ENCODE measurements around the gene TALDO1. TPM values are rescaled to one million over a fixed set of nuclear protein-coding genes. Genes with fewer than 3 reads are reported as not detected.

The TALDO1 gene
- total and polyA plus RNA-seq, 2 donors (not counting 3 experiments of a cell fraction or from before 2014, with no cell fraction given): 211 to 294 TPM

DNA sequence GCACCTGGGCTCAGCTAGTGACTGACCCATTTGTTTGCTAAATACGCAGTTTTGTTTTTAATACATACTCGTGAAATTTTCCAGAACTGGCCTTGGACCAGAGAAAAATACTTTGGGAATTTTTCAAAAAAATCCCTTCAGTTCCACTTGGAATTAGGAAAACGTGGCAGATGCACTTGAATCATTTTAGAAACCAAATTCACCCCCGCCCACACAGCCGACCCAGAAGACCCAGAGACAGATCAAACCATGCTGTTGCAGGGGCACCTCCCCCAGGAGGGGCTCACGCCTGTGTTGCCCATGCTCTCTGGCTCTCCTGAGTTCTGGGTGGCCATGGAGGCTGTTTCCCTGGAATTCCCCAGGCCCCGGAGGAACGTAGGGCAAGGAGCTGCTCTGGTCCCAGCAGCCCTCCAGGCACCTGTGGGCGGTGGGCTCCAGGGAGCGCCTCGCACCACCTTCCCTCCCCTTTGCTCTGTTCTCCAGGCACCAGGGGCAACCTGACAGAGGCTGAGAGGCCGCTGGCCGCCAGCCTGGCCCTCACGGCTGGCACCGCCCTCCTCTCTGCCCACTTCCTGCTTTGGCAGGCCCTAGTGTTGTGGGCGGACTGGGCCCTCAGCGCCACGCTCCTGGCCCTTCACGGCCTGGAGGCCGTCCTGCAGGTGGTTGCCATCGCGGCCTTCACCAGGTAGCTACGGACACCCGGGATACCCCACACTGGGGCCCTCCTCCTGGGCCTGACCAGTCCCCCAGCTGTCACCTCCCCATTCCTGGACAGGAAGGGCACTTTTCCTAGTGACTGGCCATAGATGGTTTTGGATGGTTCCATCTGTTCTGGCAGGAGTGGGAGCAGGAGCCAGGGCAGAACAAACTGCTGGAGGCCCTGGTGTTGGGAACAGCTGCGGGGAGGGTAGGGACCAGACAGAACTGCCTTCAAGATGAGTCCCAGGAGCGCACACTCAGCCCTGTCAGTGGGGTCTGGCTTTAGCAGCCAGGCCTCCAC, 44.5 kb upstream of the TALDO1 start:
- no peak overlapping the region for H3K27ac ChIP-seq (ENCODE audit: insufficient read depth, low read depth, low read length)
- H3K36me3 ChIP-seq (ENCODE audit: control insufficient read depth in 2 of 2, extremely low read depth in 1 of 2, insufficient read depth in 2 of 2, low read length in 2 of 2): no peaks in the 10 kb centered on the region
- dilution Hi-C loops (cut with MboI; ENCODE audit: extremely low pct_ligation_motif_present, low sequenced_read_pairs): no loop called here
- DNase-seq (ENCODE audit: low read depth, low spot score) (no peak), FAIRE-seq (no peak)
- H3K9ac ChIP-seq (replicated peaks; ENCODE audit: extremely low read depth, insufficient read depth, low read length): no peak overlapping the region
- no peaks in the 10 kb centered on the region for H3K9me3 ChIP-seq (replicated peaks; ENCODE audit: control insufficient read depth, insufficient read depth, low read length)
- BruUV-seq (replicated peaks): no TSS peak
- H3K4me3 ChIP-seq (replicated peaks in 1 of 3; ENCODE audit: insufficient read depth in 1 of 3, low read depth in 1 of 3, low read length in 3 of 3): no peak overlapping the region
- peaks cover 3% of the 10 kb centered on the region for H3K79me2 ChIP-seq (ENCODE audit: control insufficient read depth, insufficient read depth, low read length)
- ChIA-PET CTCF (interaction anchor here (1.5 to 1.8 kb wide), 2 partner anchors 20 to 23 kb away, joined by 4 to 10 read pairs; no protein-coding TSS in a partner anchor), POLR2A (no interaction called here)
- no peak overlapping the region for H2AFZ ChIP-seq (ENCODE audit: low read depth, low read length)
- TF ChIP-seq MYC (IDR thresholded peaks at IDR 0.05; ENCODE audit: low read depth, low read length): no peak
- TF ChIP-seq, protein P1, sequence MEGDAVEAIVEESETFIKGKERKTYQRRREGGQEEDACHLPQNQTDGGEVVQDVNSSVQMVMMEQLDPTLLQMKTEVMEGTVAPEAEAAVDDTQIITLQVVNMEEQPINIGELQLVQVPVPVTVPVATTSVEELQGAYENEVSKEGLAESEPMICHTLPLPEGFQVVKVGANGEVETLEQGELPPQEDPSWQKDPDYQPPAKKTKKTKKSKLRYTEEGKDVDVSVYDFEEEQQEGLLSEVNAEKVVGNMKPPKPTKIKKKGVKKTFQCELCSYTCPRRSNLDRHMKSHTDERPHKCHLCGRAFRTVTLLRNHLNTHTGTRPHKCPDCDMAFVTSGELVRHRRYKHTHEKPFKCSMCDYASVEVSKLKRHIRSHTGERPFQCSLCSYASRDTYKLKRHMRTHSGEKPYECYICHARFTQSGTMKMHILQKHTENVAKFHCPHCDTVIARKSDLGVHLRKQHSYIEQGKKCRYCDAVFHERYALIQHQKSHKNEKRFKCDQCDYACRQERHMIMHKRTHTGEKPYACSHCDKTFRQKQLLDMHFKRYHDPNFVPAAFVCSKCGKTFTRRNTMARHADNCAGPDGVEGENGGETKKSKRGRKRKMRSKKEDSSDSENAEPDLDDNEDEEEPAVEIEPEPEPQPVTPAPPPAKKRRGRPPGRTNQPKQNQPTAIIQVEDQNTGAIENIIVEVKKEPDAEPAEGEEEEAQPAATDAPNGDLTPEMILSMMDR (IDR thresholded peaks at IDR 0.05; ENCODE audit: extremely low read depth in 1 of 2, insufficient read depth in 1 of 2, low read depth in 1 of 2, low read length in 2 of 2): no peak
- TF ChIP-seq JUN (IDR thresholded peaks at IDR 0.05; ENCODE audit: borderline replicate concordance, insufficient read depth, insufficient read length, low read depth): no peak
- no peak for TF ChIP-seq MAX (IDR thresholded peaks at IDR 0.05; ENCODE audit: insufficient read depth, insufficient read length)
- TF ChIP-seq POLR2A (IDR thresholded peaks at IDR 0.05; ENCODE audit: low read depth, low read length): no peak
- no peak for TF ChIP-seq FOS (IDR thresholded peaks at IDR 0.05; ENCODE audit: borderline replicate concordance, insufficient read depth, low read length)
- TF ChIP-seq GATA2 (IDR thresholded peaks at IDR 0.05; ENCODE audit: insufficient read depth, insufficient read length, low read depth, low read length): no peak
- TF ChIP-seq POLR2AphosphoS5 (IDR thresholded peaks at IDR 0.05; ENCODE audit: insufficient read depth, low read depth, low read length): no peak
- no peak for TF ChIP-seq EZH2 (IDR thresholded peaks at IDR 0.05; ENCODE audit: borderline replicate concordance, low read depth, low read length, severe bottlenecking)
- no peaks in the 10 kb centered on the region for H3K27me3 ChIP-seq (ENCODE audit: control insufficient read depth in 2 of 2, insufficient read depth in 2 of 2, low read length in 2 of 2)
- intact Hi-C loops (cut with micrococcal nuclease): no loop called here
- no peaks in the 10 kb centered on the region for H4K20me1 ChIP-seq (replicated peaks; ENCODE audit: control insufficient read depth, extremely low read depth, insufficient read depth, low read length)
- no peaks in the 10 kb centered on the region for H3K9me1 ChIP-seq (replicated peaks; ENCODE audit: control insufficient read depth, extremely low read depth, insufficient read depth, low read length)
- H3K4me1 ChIP-seq (ENCODE audit: control insufficient read depth, extremely low read depth, insufficient read depth, low read length): peaks cover 5% of the 10 kb centered on the region
- no peak overlapping the region for H3K4me2 ChIP-seq (ENCODE audit: insufficient read depth, low read length)

All from endothelial cell of umbilical vein (primary cell).